ENCODE measurements around the gene RUSF1. TPM values are rescaled to one million over a fixed set of nuclear protein-coding genes. Genes with fewer than 3 reads are reported as not detected.
"Not testable (repeated sequence)": the region's sequence is repeated elsewhere in the genome, so short reads cannot be mapped to it uniquely, and the experiment has no call there.

Gene RUSF1
- polyA plus RNA-seq (2014; cell fraction: cytosol; rRNA removed): 53.3 and 56.4 TPM in 2 replicates
- polyA plus RNA-seq (2014; cell fraction: nucleus; rRNA removed): 228 and 233 TPM in 2 replicates

- DNase-seq (ENCODE audit: low spot score): peak; percentile 83
Observed at GRCh38 chr16:31507929-31508705, at the start of gene RUSF1. RUSF1 (minus strand) TSS chr16:31508391; CDS start chr16:31508373, 18 bp downstream.

GRCh38 chr16:31542763-31543162 lies 34.6 kb upstream of the RUSF1 start:
- no peak for DNase-seq (ENCODE audit: low spot score)

- DNase-seq (ENCODE audit: low spot score): not testable (repeated sequence)
Observed at GRCh38 chr16:31539762-31540161, 31.6 kb upstream of the RUSF1 start.

- not testable (repeated sequence) for DNase-seq (ENCODE audit: low spot score)
Observed at GRCh38 chr16:31538243-31538598, 30.0 kb upstream of the RUSF1 start.

- peak; percentile 19 for DNase-seq (ENCODE audit: low spot score)
Observed at GRCh38 chr16:31537362-31538242, 29.4 kb upstream of the RUSF1 start.

- no peak for DNase-seq (ENCODE audit: low spot score)
Observed at GRCh38 chr16:31536804-31537361, 28.7 kb upstream of the RUSF1 start.

- no peak for DNase-seq (ENCODE audit: low spot score)
Observed at GRCh38 chr16:31535737-31536136, 27.5 kb upstream of the RUSF1 start.

- no peak for DNase-seq (ENCODE audit: low spot score)
Observed at GRCh38 chr16:31532896-31533295, 24.7 kb upstream of the RUSF1 start.

- DNase-seq (ENCODE audit: low spot score): no peak
Observed at GRCh38 chr16:31532120-31532519, 23.9 kb upstream of the RUSF1 start.

GRCh38 chr16:31531096-31531495 lies 22.9 kb upstream of the RUSF1 start:
- DNase-seq (ENCODE audit: low spot score): no peak

- no peak for DNase-seq (ENCODE audit: low spot score)
Observed at GRCh38 chr16:31530405-31530804, 22.2 kb upstream of the RUSF1 start.

- no peak for DNase-seq (ENCODE audit: low spot score)
Observed at GRCh38 chr16:31529937-31530312, 21.7 kb upstream of the RUSF1 start.

- no peak for DNase-seq (ENCODE audit: low spot score)
Observed at GRCh38 chr16:31529108-31529936, 21.1 kb upstream of the RUSF1 start.

GRCh38 chr16:31528523-31529107 lies 20.4 kb upstream of the RUSF1 start:
- no peak for DNase-seq (ENCODE audit: low spot score)

GRCh38 chr16:31527734-31528274 lies 19.6 kb upstream of the RUSF1 start, which contains the start of gene AHSP:
AHSP (plus strand) TSS chr16:31527900; CDS start chr16:31528140, 240 bp downstream.
- DNase-seq (ENCODE audit: low spot score): no peak

- DNase-seq (ENCODE audit: low spot score): no peak
Observed at GRCh38 chr16:31525113-31525512, 16.9 kb upstream of the RUSF1 start.

GRCh38 chr16:31523768-31524167 lies 15.6 kb upstream of the RUSF1 start:
- DNase-seq (ENCODE audit: low spot score): not testable (repeated sequence)

GRCh38 chr16:31522071-31522470 lies 13.9 kb upstream of the RUSF1 start:
- no peak for DNase-seq (ENCODE audit: low spot score)

GRCh38 chr16:31521368-31521767 lies 13.2 kb upstream of the RUSF1 start:
- no peak for DNase-seq (ENCODE audit: low spot score)

- DNase-seq (ENCODE audit: low spot score): no peak
Observed at GRCh38 chr16:31519759-31520431, 11.7 kb upstream of the RUSF1 start.

Measured in SK-N-DZ (cell line).